SH-SY5Y (cell line): ENCODE results near the gene EFCAB6.

ENCODE experiments used
- GATA2 ChIP-seq: IDR thresholded peaks from 2 replicates; pipeline ENCODE4 v1.6.1; 2011; ENCODE audit warnings: mild to moderate bottlenecking, low read depth, low read length
- GATA3 ChIP-seq: IDR thresholded peaks from 2 replicates; pipeline ENCODE4 v1.6.1; 2011; ENCODE audit warnings: low read depth, mild to moderate bottlenecking, low read length, moderate library complexity

DNA sequence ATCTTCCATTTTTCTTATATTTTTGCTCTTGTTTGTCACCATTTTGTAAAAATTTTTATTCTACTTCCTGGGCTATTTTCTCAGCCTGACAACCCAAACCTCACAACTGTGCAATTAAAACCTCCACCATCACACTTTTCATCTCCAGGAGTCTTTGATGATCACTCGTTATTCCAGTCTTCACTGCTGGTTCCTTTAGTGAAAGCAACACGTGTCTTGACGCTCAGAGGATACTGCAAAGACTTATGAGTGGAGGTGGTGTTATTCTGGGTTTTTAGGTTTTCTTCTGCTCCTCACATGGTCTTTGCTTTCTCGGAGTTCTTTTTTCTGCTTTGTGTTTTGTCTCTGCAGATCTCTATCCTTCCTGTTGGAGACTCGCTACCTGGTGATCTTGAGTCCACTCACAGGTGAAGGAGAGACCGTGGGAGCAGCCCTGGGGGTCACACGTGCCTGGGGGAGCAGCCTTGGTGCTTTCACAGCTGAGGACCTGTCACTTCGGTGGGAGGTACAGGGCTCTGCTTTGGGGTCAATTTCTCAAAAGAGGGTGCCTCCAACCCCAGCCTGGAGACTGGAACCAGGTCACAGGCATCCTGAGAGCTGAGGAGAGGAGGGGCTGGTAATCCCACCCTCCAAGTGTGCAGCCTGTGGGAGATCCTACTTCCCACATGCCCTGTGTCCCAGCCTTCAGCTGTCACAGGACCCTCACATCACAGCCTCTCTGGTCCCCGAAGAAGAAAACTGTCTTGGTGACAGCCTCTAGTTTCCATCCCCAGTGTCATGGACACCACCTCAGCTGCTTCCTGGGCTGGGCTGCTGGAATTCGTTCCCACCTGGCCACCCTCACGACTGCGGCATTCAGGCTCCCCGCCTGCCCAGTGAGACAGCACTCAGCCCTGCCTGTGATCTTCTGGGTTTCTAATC, 39.2 kb upstream of the EFCAB6 start:
- TF ChIP-seq GATA2 = no peak
- TF ChIP-seq GATA3 = no peak
